IMR-90 (cell line): Measurements from ENCODE around the gene ZNF763. TPM values are rescaled to one million over a fixed set of nuclear protein-coding genes. Genes with fewer than 3 reads are reported as not detected.

Source experiments
- ATAC-seq: fragments of 200-7000 bp; cut with Tn5 transposase; 2 replicates; pipeline ENCODE4 v1.9.1; 2020; ENCODE audit warnings: low read depth, mild to moderate bottlenecking, moderate library complexity
- BruUV-seq: library from RNA; stranded (reverse); fragments of 400-500 nt; replicated peaks from 2 replicates; lab custom pipeline; 2021; lab: Mats Ljungman, UMichigan
- CTCF ChIA-PET: fragments of 300-600 bp; formaldehyde crosslinking; extraction: SDS; loops from one replicate; lab custom pipeline; 2021; ENCODE audit warnings: antibody characterized with exemption; lab: Yijun Ruan, JAX
- POLR2A ChIA-PET: fragments of 300-600 bp; sonication (Branson Sonifier 250); formaldehyde crosslinking; loops from one replicate; lab custom pipeline; 2022; ENCODE audit warnings: antibody characterized with exemption; ENCODE audit not compliant: unreplicated experiment; lab: Charles Lee
- DNase-seq: peaks from one replicate; pipeline ENCODE4 v3.0.0; 2013
- H2AFZ ChIP-seq: replicated peaks from 2 replicates; pipeline ENCODE3; 2013; ENCODE audit warnings: low read length, mild to moderate bottlenecking; ENCODE audit not compliant: poor library complexity
- H2AK5ac ChIP-seq: 2 replicates; pipeline ENCODE4 v1.6.1; 2013; ENCODE audit warnings: low read depth, low read length, inconsistent platforms
- H2AK9ac ChIP-seq: replicated peaks from 2 replicates; pipeline ENCODE3; 2013; ENCODE audit warnings: mild to moderate bottlenecking, low read depth, low read length, moderate library complexity; ENCODE audit not compliant: poor library complexity
- H2BK120ac ChIP-seq: 2 replicates; pipeline ENCODE4 v1.6.1; 2013; ENCODE audit warnings: low read depth, low read length, inconsistent platforms
- H2BK15ac ChIP-seq: 3 replicates; pipeline ENCODE4 v1.6.1; 2013; ENCODE audit warnings: low read depth, low read length, inconsistent platforms
- H2BK20ac ChIP-seq: 2 replicates; pipeline ENCODE4 v1.6.1; 2013; ENCODE audit warnings: low read depth, mild to moderate bottlenecking, inconsistent platforms, low read length, moderate library complexity
- H2BK5ac ChIP-seq: 2 replicates; pipeline ENCODE4 v1.6.1; 2013; ENCODE audit warnings: mild to moderate bottlenecking, low read depth, low read length, inconsistent platforms; ENCODE audit not compliant: poor library complexity, severe bottlenecking
- H3K14ac ChIP-seq: replicated peaks from 2 replicates; pipeline ENCODE4 v1.6.1; 2013; ENCODE audit warnings: low read depth, low read length, inconsistent platforms
- H3K18ac ChIP-seq: 2 replicates; pipeline ENCODE4 v1.6.1; 2013; ENCODE audit warnings: low read depth, low read length, control low read depth
- H3K23ac ChIP-seq: 2 replicates; pipeline ENCODE4 v1.6.1; 2013; ENCODE audit warnings: low read depth, low read length, inconsistent platforms
- H3K27ac ChIP-seq: 2 replicates; pipeline ENCODE4 v1.5.1; 2013; ENCODE audit warnings: mild to moderate bottlenecking, control low read depth, low read length; ENCODE audit not compliant: insufficient read depth
- H3K27me3 ChIP-seq: 2 replicates; pipeline ENCODE4 v1.6.1; 2013; ENCODE audit warnings: low read length; ENCODE audit not compliant: control insufficient read depth, insufficient read depth
- H3K36me3 ChIP-seq: 2 replicates; pipeline ENCODE4 v1.6.1; 2013; ENCODE audit warnings: low read length, mixed read lengths; ENCODE audit not compliant: control insufficient read depth, insufficient read depth
- H3K4ac ChIP-seq: 2 replicates; pipeline ENCODE4 v1.6.1; 2013; ENCODE audit warnings: low read depth, low read length, inconsistent platforms
- H3K4me1 ChIP-seq: 2 replicates; pipeline ENCODE4 v1.6.1; 2013; ENCODE audit warnings: low read length, mixed read lengths; ENCODE audit not compliant: control insufficient read depth, insufficient read depth
- H3K4me2 ChIP-seq: 2 replicates; pipeline ENCODE4 v1.6.1; 2013; ENCODE audit warnings: low read depth, mild to moderate bottlenecking, control low read depth, low read length, moderate library complexity
- H3K4me3 ChIP-seq: 2 replicates; pipeline ENCODE4 v1.5.1; 2013; ENCODE audit warnings: low read depth, mild to moderate bottlenecking, control low read depth, low read length, moderate library complexity; ENCODE audit not compliant: insufficient read depth
- H3K56ac ChIP-seq: 2 replicates; pipeline ENCODE4 v1.6.1; 2013; ENCODE audit warnings: low read length, inconsistent platforms; ENCODE audit not compliant: insufficient read depth; ENCODE audit errors: extremely low read depth
- H3K79me1 ChIP-seq, 2 experiments: 2 replicates each; pipeline ENCODE4 v1.6.1; 2013; ENCODE audit warnings: low read length in 2 of 2, inconsistent platforms in 1 of 2, low read depth in 1 of 2
- H3K9ac ChIP-seq: 2 replicates; pipeline ENCODE4 v1.6.1; 2013; ENCODE audit warnings: low read depth, low read length, control low read depth
- H3K9me1 ChIP-seq: 2 replicates; pipeline ENCODE4 v1.6.1; 2013; ENCODE audit warnings: low read length, inconsistent platforms; ENCODE audit not compliant: insufficient read depth
- H3K9me3 ChIP-seq: 2 replicates; pipeline ENCODE4 v1.6.1; 2013; ENCODE audit warnings: low read length; ENCODE audit not compliant: control insufficient read depth, insufficient read depth
- H4K20me1 ChIP-seq: 2 replicates; pipeline ENCODE4 v1.6.1; 2013; ENCODE audit warnings: low read length, inconsistent platforms; ENCODE audit not compliant: insufficient read depth
- H4K5ac ChIP-seq: 2 replicates; pipeline ENCODE4 v1.6.1; 2013; ENCODE audit warnings: mild to moderate bottlenecking, low read depth, low read length, control low read depth
- H4K8ac ChIP-seq, 2 experiments: 2 replicates each; pipeline ENCODE4 v1.6.1; 2013; ENCODE audit warnings: low read depth in 2 of 2, low read length in 2 of 2, control low read depth in 1 of 2, inconsistent platforms in 1 of 2
- H4K91ac ChIP-seq: 2 replicates; pipeline ENCODE4 v1.6.1; 2013; ENCODE audit warnings: low read depth, low read length, inconsistent platforms; ENCODE audit not compliant: insufficient read depth
- BHLHE40 ChIP-seq: fragments of 150-350 bp; IDR thresholded peaks from 2 replicates; pipeline ENCODE4 v1.6.1; 2016; ENCODE audit warnings: mild to moderate bottlenecking, low read depth, low read length
- CEBPB ChIP-seq: IDR thresholded peaks from 2 replicates; pipeline ENCODE4 v1.6.1; 2012; ENCODE audit warnings: low read depth, low read length, improper control_type of control experiment
- CHD1 ChIP-seq: IDR thresholded peaks from 2 replicates; pipeline ENCODE4 v1.6.1; 2012; ENCODE audit warnings: low read depth, low read length, improper control_type of control experiment
- ELK1 ChIP-seq: fragments of 150-350 bp; IDR thresholded peaks from 2 replicates; pipeline ENCODE4 v1.6.1; 2016; ENCODE audit warnings: low read depth, mild to moderate bottlenecking, low read length, moderate library complexity, borderline replicate concordance
- FOS ChIP-seq: fragments of 150-350 bp; IDR thresholded peaks from 2 replicates; pipeline ENCODE4 v1.6.1; 2016; ENCODE audit warnings: low read depth, low read length
- MAFK ChIP-seq: IDR thresholded peaks from 2 replicates; pipeline ENCODE4 v1.6.1; 2012; ENCODE audit warnings: low read depth, low read length, improper control_type of control experiment
- MAZ ChIP-seq: IDR thresholded peaks from 2 replicates; pipeline ENCODE4 v1.6.1; 2012; ENCODE audit warnings: low read depth, mild to moderate bottlenecking, low read length, improper control_type of control experiment, moderate library complexity, borderline replicate concordance
- MXI1 ChIP-seq: IDR thresholded peaks from 2 replicates; pipeline ENCODE4 v1.6.1; 2012; ENCODE audit warnings: low read depth, mild to moderate bottlenecking, low read length, moderate library complexity, borderline replicate concordance
- NFE2L2 ChIP-seq: fragments of 150-350 bp; IDR thresholded peaks from 2 replicates; pipeline ENCODE4 v1.6.1; 2016; ENCODE audit warnings: low read depth, mild to moderate bottlenecking, low read length
- POLR2A ChIP-seq: IDR thresholded peaks from 2 replicates; pipeline ENCODE4 v1.6.1; 2012; ENCODE audit warnings: mild to moderate bottlenecking, low read depth, low read length
- RAD21 ChIP-seq: IDR thresholded peaks from 2 replicates; pipeline ENCODE4 v1.6.1; 2012; ENCODE audit warnings: low read length, improper control_type of control experiment
- RCOR1 ChIP-seq: IDR thresholded peaks from 2 replicates; pipeline ENCODE4 v1.6.1; 2012; ENCODE audit warnings: mild to moderate bottlenecking, low read length, improper control_type of control experiment; ENCODE audit not compliant: insufficient replicate concordance
- RFX5 ChIP-seq: IDR thresholded peaks from 2 replicates; pipeline ENCODE4 v1.8.0; 2012; ENCODE audit warnings: low read depth, mild to moderate bottlenecking, low read length, moderate library complexity
- WGBS, 2 experiments: methylation state at CpG; one replicate each; pipeline versions ENCODE4 v1.1.5 to v1.1.7; 2013; ENCODE audit warnings: missing lambda C conversion rate in 2 of 2; ENCODE audit not compliant: insufficient read length in 1 of 2; ENCODE audit errors: extremely low coverage in 2 of 2; 5-methylcytosine and 5-hydroxymethylcytosine counted together
- dilution Hi-C: fragments of 300-500 bp; cut with HindIII; formaldehyde crosslinking; loops from one replicate; pipeline ENCODE4 v1.14.3; 2018; ENCODE audit warnings: low sequenced_read_pairs; ENCODE audit not compliant: unreplicated experiment
- in situ Hi-C: fragments of 300-500 bp; cut with MboI; formaldehyde crosslinking; loops from 3 replicates; pipeline ENCODE4 v1.14.3; 2019; ENCODE audit warnings: low sequenced_read_pairs, inconsistent platforms, mixed read lengths
- intact Hi-C: fragments of 100-400 bp; cut with micrococcal nuclease; formaldehyde crosslinking; loops from 2 replicates; pipeline ENCODE4 v1.10.0; 2022
- polyA plus RNA-seq, 3 experiments: library from polyadenylated mRNA; depleted of rRNA; stranded (reverse); fragments of >200 nt; gene quantifications; 2 replicates each; pipeline ENCODE4 v1.2.3, GENCODE V29; 2012; ENCODE audit warnings: low replicate concordance in 1 of 3
- total RNA-seq: library from RNA; depleted of rRNA; stranded (reverse); fragments of >200 nt; gene quantifications from 2 replicates; pipeline ENCODE4 v1.2.3, GENCODE V29; 2012

The ZNF763 gene
- total and polyA plus RNA-seq, 2 of the 4 experiments (the other 2 are of a cell fraction): 0.90 to 0.94 TPM

- Histone ChIP-seq H3K4me2 (no peak overlapping the region), H3K23ac (no peak overlapping the region), H3K4ac (no peak overlapping the region), H2AFZ (no peak overlapping the region), H3K4me3 (no peak overlapping the region), H3K18ac (no peak overlapping the region), H4K8ac (no peak overlapping the region), H2AK5ac (no peak overlapping the region), H3K14ac (no peak overlapping the region), H3K36me3 (peaks cover 31% of the 10 kb centered on the region), H3K27ac (no peak overlapping the region), H2BK20ac (no peak overlapping the region), H3K79me1 (peaks cover 9 to 23% of the 10 kb centered on the region in 2 experiments; a peak in 3 of 4 replicates), H2BK5ac (no peak overlapping the region), H2BK15ac (no peak overlapping the region), H2BK120ac (no peak overlapping the region), H3K27me3 (no peaks in the 10 kb centered on the region), H2AK9ac (no peak overlapping the region), H3K56ac (no peak overlapping the region), H4K20me1 (no peaks in the 10 kb centered on the region), H4K91ac (no peak overlapping the region), H3K9ac (no peak overlapping the region), H4K5ac (no peak overlapping the region), H3K9me1 (no peaks in the 10 kb centered on the region), H3K4me1 (no peaks in the 10 kb centered on the region), H3K9me3 (peaks cover 70% of the 10 kb centered on the region)
- no peak for DNase-seq
- dilution Hi-C loops: no loop called here
- ATAC-seq: no peak
- TF ChIP-seq ELK1 (no peak), BHLHE40 (no peak), POLR2A (no peak), RFX5 (no peak), RCOR1 (no peak), NFE2L2 (no peak), FOS (no peak), CEBPB (no peak), MXI1 (no peak), CHD1 (no peak), MAZ (no peak), RAD21 (no peak), MAFK (no peak)
- POLR2A ChIA-PET: no interaction called here
- BruUV-seq: no TSS peak
- intact Hi-C loops: no loop called here
- in situ Hi-C loops: no loop called here
- CTCF ChIA-PET: no interaction called here
- 100% methylated on average over 1 of the region's 10 CpGs; no CpG with 5 or more reads in 1 of the 2 experiments for WGBS, 2 experiments
Observed at GRCh38 chr19:11942008-11942842, 22.6 kb upstream of the ZNF763 start.
